NCI-H2196 treated with DMSO at 0.1 percent for 48 hours (cell line): ENCODE data around the gene SLITRK1.

Experiments
- DNase-seq: peaks from one replicate; lab custom pipeline; 2025; ENCODE audit not compliant: unreplicated experiment; lab: John Stamatoyannopoulos, UW

SLITRK1 gene, protein sequence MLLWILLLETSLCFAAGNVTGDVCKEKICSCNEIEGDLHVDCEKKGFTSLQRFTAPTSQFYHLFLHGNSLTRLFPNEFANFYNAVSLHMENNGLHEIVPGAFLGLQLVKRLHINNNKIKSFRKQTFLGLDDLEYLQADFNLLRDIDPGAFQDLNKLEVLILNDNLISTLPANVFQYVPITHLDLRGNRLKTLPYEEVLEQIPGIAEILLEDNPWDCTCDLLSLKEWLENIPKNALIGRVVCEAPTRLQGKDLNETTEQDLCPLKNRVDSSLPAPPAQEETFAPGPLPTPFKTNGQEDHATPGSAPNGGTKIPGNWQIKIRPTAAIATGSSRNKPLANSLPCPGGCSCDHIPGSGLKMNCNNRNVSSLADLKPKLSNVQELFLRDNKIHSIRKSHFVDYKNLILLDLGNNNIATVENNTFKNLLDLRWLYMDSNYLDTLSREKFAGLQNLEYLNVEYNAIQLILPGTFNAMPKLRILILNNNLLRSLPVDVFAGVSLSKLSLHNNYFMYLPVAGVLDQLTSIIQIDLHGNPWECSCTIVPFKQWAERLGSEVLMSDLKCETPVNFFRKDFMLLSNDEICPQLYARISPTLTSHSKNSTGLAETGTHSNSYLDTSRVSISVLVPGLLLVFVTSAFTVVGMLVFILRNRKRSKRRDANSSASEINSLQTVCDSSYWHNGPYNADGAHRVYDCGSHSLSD

DNA sequence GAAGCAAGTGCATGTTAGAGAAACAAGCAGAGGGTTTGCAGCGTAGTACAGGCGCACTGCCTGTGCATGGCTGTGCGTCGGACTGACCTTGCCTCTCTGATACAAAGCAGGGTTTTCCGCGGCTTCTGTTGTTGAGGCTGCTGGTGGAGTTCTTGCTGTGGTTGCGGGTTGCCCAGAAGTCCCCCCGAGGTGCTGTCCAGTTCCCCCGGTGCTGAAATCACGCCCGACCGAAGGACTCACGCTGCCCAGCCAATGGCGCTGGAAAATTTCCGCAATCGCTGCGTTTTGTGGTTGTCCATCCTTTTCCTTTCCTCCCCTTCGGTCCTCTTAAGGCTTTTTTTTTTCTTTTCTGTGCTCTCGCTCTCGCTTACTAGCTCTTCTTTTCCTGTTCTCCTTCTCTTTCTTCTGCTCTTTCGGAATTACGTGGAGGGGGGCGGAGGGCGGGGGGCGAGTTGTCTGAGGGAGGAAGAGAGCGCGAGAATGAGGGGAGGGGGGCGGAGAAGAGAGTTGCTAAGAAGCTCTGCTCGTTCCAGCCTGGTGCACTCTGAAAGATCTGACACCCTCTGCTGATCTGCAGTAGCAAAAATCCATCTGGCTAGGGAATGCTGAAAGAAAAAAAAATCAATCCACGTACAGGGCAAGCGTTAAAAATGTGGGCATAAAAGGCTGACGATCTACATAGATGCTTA lies at the start of gene SLITRK1:
Gene SLITRK1, minus strand, starts transcription at position 558 of the 689 bp plus-strand sequence. CDS start 967 bp downstream, outside the sequence.
- DNase-seq, result no peak

DNA sequence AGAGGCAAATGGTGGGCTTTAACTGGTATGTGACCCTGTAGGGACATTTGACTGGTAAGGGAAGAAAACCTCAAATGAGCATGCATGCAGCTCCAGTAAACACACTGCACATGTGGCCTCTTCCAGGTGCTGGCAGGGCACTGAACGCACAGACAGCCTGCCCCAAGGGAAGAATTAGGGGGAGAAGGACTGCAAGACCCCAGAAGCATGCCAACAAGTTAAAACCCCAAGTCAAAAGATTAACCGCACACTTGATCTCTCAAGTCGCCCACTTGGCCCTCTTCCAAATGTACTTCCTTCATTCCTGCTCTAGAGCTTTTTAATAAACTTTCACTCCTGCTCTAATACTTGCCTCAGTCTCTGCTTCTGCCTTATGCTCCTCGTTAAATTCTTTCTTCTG lies 46.9 kb upstream of the SLITRK1 start:
- no peak for DNase-seq

DNA sequence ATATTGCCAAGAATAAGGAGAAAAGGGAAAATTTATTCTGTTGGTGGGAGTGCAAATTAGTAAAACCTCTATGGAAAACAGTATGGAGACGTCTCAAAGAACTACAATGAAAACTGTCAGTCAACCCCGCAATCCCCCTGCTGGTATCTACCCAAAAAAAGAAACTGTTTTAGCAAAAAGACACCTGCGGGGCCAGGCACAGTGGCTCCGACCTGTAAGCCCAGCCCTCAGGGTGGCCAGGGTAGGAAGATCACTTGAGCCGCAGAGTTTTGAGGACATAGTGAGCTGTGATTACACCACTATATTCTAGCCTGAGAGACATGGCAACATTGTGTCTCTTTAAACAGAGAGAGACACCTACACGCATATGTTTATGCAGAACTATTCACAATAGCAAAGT lies 37.5 kb upstream of the SLITRK1 start:
- DNase-seq, result no peak

DNA sequence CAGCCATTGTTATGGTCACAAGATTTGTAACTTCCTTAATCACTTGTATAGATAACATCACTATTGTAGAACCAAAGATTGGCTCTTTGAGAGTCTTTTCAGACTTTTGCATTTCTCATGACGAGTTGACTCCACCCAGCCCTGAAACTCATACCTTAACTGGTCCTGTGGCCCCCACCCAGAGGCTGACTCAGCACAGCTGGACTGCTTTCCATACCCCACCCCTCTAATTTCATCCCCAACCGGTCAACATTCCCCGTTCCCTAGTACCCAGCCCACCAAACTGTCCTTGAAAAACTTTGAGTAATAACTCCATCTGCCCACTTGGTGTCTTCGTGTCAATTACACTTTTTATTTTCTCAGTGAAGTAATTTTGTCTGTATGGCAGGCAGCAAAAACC lies 32.1 kb upstream of the SLITRK1 start:
- DNase-seq, result no peak

DNA sequence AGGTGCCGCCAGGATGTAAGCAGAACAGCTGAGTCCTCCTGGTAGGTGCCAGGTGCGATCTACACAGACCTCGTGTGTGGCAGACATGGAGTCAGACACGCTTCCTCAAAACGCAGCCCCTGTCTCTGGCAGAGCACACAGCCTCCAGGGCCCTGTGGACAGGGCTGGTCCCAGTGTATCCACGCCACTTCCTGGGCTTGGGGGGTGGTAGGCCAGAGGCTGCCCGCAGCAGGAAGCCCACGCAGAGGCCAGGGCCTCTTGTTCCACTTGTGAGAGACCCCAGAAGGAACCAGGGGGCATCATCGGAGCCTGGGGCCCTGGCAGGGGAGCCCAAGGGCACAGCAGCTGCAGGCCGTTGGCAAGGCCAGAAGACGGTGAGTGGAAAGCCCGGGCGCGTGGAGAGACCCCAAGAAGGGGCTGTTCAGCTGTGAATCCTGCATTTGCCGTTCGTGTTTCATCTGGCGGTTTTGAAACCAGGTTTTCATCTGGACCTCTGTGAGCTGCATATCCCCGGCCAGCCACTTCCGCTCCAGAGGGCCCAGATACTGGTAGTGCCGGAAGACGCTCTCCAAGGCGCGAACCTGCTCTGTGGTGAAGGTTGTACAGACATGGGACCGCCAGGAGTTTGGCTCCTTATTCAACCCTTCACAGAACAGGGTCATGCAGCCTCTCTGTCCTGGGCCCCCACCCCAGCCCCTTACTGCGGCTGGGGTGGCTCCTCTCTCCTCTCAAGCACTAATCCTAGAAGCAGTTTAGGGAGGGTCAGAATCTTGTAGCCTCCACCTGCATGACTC lies 25.1 kb upstream of the SLITRK1 start:
- no peak for DNase-seq

DNA sequence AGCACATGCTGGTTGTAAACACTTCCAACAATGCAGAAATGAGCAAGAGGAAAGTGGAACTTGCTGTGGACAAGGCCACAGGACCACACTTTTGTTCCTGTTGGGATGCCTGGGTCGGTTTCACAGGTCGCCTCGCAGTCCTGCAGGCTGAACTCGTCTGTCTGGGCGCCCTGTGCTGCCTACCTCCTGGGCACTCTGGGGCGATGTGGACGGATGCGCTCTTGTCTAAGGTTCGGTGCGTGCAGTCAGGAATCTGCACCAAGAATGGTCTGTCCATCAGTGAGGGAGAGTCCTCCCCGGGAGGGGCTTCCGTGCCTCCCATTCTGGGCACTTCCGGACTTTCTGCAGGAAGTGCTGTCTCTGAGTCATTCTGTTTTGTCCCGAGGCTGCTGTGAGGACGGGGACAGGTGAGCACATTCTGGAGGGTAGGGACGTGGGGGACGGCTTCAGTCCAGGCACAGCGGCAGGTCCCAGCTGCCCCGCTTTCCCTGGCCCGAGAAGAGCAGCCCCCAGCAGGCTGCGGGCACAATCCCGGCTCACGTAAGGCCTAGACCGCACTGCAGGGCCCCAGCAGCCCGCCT lies 24.1 kb upstream of the SLITRK1 start:
- no peak for DNase-seq

DNA sequence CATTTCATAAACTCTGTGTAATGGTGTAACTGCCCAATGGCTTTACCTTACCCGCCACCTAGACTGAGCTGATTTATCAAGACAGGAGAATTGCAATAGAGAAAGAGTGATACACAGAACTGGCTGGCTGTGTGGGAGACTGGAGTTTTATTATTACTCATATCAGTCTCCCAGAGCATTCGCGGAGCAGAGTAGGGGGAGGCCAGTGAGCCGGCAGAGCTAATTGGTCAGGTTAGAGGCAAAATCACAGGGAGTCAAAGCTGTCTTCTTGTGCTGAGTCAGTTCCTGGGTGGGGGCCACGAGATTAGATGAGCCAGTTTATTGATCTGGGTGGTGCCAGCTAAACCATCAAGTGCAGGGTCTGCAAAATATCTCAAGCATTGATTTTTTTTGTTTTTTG lies 23.4 kb upstream of the SLITRK1 start:
- no peak for DNase-seq

DNA sequence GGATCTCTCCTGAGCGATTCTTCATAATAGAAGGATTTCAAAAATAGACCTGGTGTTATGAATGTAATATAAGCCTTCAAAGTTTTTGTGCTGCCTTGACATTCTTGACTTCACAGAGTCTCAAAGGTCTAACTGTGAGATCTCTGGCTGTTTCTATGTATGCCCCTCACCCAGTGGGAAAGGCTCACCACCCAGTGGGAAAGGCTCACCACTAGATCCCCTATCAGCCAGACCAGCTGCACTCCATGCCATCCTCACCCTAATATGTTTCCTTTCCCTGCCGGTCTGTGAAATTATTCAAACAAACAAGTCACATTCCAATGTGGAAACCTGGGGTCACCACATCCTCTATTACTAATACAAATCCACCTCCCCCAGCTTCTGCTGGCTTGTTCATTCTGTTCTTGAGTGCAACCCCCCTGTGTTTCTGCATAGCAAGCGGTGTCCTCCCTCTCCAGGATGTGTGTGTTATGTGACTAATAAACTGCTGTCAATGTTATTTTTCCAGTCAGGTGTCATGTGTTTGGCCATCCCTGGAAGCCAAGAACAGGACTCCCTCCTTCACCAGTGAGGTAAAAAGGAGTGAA lies 13.8 kb upstream of the SLITRK1 start:
- no peak for DNase-seq

DNA sequence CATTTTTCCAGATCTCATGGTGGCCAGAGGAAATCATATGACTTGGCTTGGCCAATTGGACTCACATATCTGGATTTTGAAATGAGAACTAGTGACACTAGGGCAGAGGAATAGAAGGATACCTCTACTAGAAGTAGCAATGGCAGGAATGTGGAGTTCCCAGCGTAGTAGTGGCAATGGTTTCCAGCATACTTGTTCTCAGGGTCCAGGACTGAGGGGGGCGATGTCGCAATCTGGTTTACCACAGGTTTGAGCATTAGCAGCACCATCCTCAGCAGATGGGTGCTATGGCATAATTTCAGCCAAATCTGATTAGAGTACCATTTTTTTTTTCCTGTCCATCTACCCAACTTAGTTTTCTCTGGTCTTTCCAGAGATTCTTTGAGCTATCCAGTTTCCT lies 8.1 kb upstream of the SLITRK1 start:
- DNase-seq, result no peak

DNA sequence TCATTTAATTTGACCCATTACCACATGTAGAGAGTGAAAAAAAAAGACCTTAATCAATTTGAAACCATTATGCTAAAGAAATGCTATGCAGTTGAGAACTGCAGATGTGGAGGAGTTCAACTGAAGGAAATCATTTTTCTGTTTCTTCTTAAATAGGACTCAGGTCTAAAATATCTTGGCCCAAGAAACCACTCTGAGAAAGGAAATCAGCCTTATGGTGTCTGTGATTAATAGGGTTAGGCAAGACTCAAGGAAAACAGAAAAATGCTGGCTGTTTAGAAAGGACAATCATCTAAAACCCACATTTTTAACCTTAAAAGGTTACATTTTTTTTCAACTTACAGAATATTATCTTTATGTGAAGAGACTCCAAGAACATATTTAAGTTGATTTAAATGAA lies 1.9 kb upstream of the SLITRK1 start:
- DNase-seq, result no peak

DNA sequence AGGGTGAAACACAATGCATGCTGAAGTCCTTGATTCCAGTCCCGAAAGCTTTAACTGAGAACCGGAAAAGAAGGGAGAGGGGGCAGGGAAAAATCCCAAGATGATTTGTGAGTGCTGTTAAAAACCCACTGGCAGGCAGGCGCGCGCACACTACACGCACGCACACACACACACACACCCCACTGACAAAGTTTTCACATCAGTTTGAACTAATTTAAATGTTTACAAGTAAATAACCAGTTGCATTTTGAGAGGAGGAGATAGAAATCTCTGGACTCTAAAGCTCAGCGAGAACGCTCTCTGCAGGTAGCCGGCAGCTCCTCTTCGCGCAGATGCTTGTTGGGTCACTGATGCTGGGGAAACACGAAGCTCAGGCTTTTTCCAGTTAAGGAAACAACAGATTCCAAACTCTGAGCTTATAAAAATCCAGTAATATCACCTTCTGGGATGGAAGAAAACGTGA lies 818 bp upstream of the SLITRK1 start:
- no peak for DNase-seq

DNA sequence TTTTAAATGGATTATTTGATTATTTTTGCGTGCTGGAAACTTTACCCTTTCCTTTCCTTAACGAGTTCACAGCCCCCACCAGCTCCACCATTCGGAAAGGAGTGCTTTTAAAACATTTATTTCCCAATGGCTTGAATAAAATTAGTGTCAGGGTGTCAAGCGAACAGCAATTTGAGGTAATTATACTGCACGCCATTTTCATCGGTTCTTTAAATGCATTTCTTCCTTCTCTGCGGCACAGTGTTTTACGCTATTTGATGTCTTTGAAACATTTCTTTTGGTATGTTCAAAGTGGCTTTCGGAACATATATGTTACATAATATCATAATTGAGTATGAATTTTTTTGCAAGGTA lies 309 bp upstream of the SLITRK1 start:
- DNase-seq, result no peak

DNA sequence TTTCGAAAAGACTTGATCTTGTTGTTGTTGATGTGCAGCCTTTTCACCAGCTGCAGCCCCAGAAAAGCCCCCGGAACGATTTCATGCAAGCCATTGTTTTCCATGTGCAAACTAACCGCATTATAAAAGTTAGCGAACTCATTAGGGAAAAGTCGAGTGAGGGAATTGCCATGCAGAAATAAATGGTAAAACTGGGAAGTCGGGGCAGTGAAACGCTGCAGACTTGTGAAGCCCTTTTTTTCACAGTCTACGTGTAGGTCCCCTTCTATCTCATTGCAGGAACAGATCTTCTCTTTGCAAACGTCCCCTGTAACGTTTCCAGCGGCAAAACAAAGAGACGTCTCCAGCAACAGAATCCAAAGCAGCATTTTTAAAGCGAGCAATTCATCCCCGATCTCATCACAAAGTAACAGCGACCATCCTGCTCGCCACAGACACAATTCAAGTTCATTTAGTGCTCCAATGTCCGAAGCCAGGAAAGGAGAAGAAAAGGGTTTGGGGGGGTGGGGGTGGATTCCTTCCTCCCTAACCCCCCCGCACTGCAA lies 1.1 kb downstream of the SLITRK1 start:
- DNase-seq, result no peak

DNA sequence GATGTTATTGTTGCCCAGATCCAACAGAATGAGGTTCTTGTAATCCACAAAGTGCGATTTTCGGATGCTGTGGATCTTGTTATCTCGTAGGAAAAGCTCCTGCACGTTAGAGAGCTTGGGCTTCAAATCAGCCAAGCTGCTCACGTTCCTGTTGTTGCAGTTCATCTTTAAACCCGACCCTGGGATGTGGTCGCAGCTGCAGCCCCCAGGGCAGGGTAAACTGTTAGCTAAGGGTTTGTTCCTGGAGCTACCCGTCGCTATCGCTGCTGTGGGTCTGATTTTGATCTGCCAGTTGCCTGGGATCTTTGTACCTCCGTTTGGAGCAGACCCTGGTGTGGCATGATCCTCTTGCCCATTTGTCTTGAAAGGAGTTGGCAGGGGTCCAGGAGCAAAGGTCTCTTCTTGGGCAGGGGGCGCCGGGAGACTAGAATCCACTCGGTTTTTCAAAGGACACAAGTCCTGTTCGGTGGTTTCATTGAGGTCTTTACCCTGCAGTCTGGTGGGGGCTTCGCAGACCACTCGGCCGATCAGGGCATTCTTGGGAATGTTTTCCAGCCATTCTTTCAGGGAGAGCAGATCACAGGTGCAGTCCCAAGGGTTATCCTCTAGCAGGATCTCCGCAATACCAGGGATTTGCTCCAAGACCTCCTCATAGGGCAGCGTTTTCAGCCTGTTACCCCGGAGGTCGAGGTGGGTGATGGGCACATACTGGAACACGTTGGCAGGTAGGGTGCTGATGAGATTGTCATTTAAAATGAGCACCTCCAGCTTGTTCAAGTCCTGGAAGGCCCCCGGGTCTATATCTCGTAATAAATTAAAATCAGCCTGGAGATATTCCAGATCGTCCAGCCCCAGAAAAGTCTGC lies 1.8 kb downstream of the SLITRK1 start:
- DNase-seq, result no peak

DNA sequence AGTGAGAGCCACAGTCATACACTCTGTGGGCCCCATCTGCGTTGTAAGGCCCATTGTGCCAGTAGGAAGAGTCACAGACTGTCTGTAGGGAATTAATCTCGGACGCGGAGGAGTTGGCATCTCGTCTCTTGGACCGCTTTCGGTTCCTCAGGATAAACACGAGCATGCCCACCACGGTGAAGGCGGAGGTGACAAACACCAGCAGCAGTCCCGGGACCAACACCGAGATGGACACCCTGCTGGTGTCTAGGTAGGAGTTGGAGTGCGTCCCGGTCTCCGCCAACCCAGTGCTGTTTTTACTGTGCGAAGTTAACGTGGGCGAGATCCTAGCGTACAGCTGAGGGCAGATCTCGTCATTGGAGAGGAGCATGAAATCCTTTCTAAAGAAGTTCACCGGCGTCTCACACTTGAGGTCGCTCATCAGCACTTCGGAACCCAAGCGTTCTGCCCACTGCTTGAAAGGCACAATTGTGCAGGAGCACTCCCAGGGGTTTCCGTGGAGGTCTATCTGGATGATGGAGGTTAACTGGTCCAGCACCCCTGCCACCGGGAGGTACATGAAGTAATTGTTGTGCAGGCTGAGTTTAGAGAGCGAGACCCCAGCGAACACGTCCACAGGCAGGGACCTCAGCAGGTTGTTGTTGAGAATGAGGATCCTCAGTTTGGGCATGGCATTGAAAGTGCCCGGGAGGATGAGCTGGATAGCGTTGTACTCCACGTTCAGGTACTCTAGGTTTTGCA lies 2.7 kb downstream of the SLITRK1 start:
- DNase-seq, result no peak

DNA sequence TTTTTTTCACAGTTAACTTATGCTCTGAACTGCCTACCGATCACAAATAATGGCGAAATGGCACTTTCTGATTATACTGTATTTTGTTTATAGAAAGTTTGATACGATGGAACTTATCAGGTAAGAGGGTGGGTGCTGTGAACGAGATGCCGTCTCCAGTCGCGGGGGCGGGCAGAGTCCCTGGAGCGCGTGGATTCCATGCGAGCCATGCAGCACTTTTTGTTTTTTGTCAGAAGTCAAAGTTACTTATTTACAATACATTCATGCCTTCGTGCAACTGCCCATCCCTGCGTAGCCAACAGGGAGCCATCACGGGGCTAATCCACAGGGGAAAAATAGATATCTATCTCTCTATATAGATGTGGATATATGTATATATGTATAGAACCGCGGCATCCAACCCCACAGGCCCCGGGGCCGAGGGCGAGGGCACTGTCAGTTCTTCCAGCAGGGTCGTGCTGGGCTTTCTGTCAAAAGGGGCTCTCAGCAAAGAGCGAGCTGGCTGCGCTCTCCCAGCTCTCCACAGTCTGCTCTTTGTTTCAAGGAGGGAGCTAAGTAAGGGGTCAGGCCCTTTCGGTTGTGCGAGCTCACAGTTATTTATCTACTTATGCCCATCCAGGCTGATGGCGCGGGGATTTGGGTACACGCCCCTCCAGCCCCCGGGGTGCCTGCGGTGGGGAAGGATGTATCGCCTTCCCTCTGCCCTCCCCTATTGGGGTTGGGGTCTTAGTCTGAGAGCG lies 3.4 kb downstream of the SLITRK1 start:
- no peak for DNase-seq

DNA sequence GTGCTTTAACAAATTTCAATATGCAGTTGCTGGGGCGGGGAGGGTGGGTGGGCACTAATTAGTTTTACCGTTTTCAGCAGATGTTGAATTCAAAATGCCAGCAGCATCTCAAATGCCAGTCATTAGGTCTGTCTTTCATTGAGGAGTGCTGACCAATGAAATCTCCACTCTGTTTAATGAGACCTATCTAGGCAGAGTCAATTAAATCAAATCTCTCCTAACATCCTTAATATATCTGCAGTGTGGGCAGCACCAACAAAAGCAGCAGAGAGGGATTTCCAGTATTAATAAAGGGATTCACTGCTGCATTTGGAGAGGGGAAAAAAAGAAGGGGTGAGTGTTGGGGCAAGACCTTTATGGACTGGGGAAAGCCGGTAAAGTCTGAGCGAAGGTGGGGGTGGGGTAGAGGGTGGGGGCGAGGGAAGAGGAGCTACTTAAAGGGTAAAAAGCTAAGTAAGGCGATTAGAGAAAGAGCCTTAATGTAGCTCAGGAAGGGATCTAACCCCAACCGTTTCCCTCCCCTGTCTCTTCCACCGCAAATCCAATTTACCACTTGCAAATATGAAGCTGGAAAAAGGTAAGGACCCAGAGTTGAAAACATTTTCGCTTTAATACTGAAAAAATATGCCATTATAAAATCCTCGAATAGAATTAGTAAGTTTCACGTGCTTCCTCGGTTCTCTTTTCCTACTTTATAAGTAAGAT lies 4.5 kb downstream of the SLITRK1 start:
- DNase-seq, result no peak
